Liver (tissue), 3 donors: ENCODE results near the gene THEM5.

Experiments used
- ATF3 ChIP-seq: IDR thresholded peaks from 2 replicates; pipeline ENCODE4 v1.6.1; 2016; ENCODE audit warnings: antibody characterized with exemption
- EGR1 ChIP-seq, 2 donors: IDR thresholded peaks; 2 replicates each; pipeline ENCODE4 v1.6.1; 2016 to 2018; ENCODE audit warnings: antibody characterized with exemption in 2 of 2, low read depth in 2 of 2
- GABPA ChIP-seq, 2 donors: IDR thresholded peaks in 1 of 2; conservative IDR thresholded peaks in 1 of 2; 2 replicates each; pipeline ENCODE4 v1.6.1; 2016; ENCODE audit warnings: antibody characterized with exemption in 2 of 2, mild to moderate bottlenecking in 1 of 2, moderate library complexity in 1 of 2
- HNF4G ChIP-seq: IDR thresholded peaks from 2 replicates; pipeline ENCODE4 v1.6.1; 2016; ENCODE audit warnings: antibody characterized with exemption
- RAD21 ChIP-seq, 2 donors: IDR thresholded peaks; 2 replicates each; pipeline ENCODE4 v1.6.1; 2016; ENCODE audit warnings: antibody characterized with exemption in 2 of 2, mild to moderate bottlenecking in 2 of 2
- REST ChIP-seq: IDR thresholded peaks from 2 replicates; pipeline ENCODE4 v1.6.1; 2016; ENCODE audit warnings: antibody characterized with exemption, mild to moderate bottlenecking
- TAF1 ChIP-seq: conservative IDR thresholded peaks from 2 replicates; pipeline ENCODE4 v1.6.1; 2016; ENCODE audit warnings: antibody characterized with exemption, mild to moderate bottlenecking
- TF ChIP-seq, protein P1 (sequence below): fragments of 150-350 bp; IDR thresholded peaks from 2 replicates; pipeline ENCODE4 v1.5.1; 2017; ENCODE audit warnings: improper control_type of control experiment, low read depth, low read length; ENCODE audit not compliant: missing input control
- donor health status: healthy.
- donor health status: healthy.

DNA sequence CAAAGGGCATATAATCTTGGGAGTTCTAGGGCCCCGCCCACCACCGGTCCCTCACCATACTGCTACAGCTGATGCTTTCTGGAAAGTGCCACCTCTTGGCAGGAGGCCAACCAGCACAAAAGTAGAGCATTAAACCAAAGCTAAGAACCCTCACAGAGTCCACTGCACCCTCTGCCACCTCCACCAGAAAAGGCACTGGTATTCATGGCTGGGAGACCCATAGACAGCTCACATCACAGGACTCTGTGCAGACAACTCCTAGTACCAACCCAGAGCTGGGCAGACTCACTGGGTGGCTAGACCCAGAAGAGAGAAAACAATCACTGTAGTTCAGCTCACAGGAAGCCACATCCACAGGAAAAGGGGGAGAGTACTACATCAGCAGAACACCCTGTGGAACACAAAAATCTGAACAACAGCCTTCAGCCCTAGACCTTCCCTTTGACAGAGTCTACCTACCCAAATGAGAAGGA is 45.0 kb upstream of the THEM5 start:
- no peak for TF ChIP-seq ATF3
- TF ChIP-seq, protein P1, sequence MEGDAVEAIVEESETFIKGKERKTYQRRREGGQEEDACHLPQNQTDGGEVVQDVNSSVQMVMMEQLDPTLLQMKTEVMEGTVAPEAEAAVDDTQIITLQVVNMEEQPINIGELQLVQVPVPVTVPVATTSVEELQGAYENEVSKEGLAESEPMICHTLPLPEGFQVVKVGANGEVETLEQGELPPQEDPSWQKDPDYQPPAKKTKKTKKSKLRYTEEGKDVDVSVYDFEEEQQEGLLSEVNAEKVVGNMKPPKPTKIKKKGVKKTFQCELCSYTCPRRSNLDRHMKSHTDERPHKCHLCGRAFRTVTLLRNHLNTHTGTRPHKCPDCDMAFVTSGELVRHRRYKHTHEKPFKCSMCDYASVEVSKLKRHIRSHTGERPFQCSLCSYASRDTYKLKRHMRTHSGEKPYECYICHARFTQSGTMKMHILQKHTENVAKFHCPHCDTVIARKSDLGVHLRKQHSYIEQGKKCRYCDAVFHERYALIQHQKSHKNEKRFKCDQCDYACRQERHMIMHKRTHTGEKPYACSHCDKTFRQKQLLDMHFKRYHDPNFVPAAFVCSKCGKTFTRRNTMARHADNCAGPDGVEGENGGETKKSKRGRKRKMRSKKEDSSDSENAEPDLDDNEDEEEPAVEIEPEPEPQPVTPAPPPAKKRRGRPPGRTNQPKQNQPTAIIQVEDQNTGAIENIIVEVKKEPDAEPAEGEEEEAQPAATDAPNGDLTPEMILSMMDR: no peak
- no peak for TF ChIP-seq HNF4G
- no peak for TF ChIP-seq REST
- no peak for TF ChIP-seq GABPA (IDR thresholded peaks at IDR 0.05 in 1 of 2, conservative IDR thresholded peaks at IDR 0.05 in 1 of 2)
- no peak for TF ChIP-seq TAF1
- no peak for TF ChIP-seq EGR1 (IDR thresholded peaks at IDR 0.05; ENCODE audit: low read depth in 2 of 2)
- TF ChIP-seq RAD21 (IDR thresholded peaks at IDR 0.05): no peak
